Activated naive CD4-positive, alpha-beta T cell treated with anti-CD3 and anti-CD28 coated beads, Interleukin-2, amount 50 U/mL, for 24 hours (primary cell): Measurements from ENCODE around the gene CRB3.
"Not testable (repeated sequence)": the region's sequence is repeated elsewhere in the genome, so short reads cannot be mapped to it uniquely, and the experiment has no call there.

ENCODE experiments used
- H3K27ac Mint-ChIP-seq: one replicate; pipeline ENCODE4 v1.8.0; 2021; ENCODE audit warnings: mild to moderate bottlenecking, mixed read lengths
- H3K27me3 Mint-ChIP-seq: one replicate; pipeline ENCODE4 v1.8.0; 2021; ENCODE audit warnings: mixed read lengths
- H3K36me3 Mint-ChIP-seq: one replicate; pipeline ENCODE4 v1.8.0; 2021; ENCODE audit warnings: mixed read lengths
- H3K4me1 Mint-ChIP-seq: one replicate; pipeline ENCODE4 v1.8.0; 2021; ENCODE audit warnings: mixed read lengths
- H3K4me3 Mint-ChIP-seq: one replicate; pipeline ENCODE4 v1.8.0; 2021; ENCODE audit warnings: mild to moderate bottlenecking, mixed read lengths
- H3K9me3 Mint-ChIP-seq: one replicate; pipeline ENCODE4 v1.8.0; 2021; ENCODE audit warnings: mixed read lengths

Gene CRB3

GRCh38 chr19:6427131-6427530 lies 36.9 kb upstream of the CRB3 start:
- Mint-ChIP-seq H3K36me3 (peaks cover 4% of the 10 kb centered on the region), H3K4me3 (no peak overlapping the region), H3K9me3 (no peaks in the 10 kb centered on the region), H3K27me3 (no peaks in the 10 kb centered on the region), H3K4me1 (peaks cover 26% of the 10 kb centered on the region), H3K27ac (no peak overlapping the region)

GRCh38 chr19:6428692-6429418 lies 35.2 kb upstream of the CRB3 start:
- H3K4me3 Mint-ChIP-seq, H3K27ac Mint-ChIP-seq, H3K36me3 Mint-ChIP-seq, H3K27me3 Mint-ChIP-seq, H3K9me3 Mint-ChIP-seq: not testable (repeated sequence)
- H3K4me1 Mint-ChIP-seq = peaks cover 12% of the 10 kb centered on the region

GRCh38 chr19:6429419-6430221 lies 34.5 kb upstream of the CRB3 start:
- Mint-ChIP-seq H3K27me3 (no peaks in the 10 kb centered on the region), H3K4me3 (peak overlapping the region; percentile 55), H3K4me1 (peaks cover 12% of the 10 kb centered on the region), H3K36me3 (peaks cover 2% of the 10 kb centered on the region), H3K27ac (no peak overlapping the region), H3K9me3 (no peaks in the 10 kb centered on the region)

- Mint-ChIP-seq H3K4me3 (no peak overlapping the region), H3K9me3 (no peaks in the 10 kb centered on the region), H3K27ac (no peak overlapping the region), H3K36me3 (peaks cover 2% of the 10 kb centered on the region), H3K4me1 (peaks cover 4% of the 10 kb centered on the region), H3K27me3 (no peaks in the 10 kb centered on the region)
Observed at GRCh38 chr19:6431891-6432290, 32.2 kb upstream of the CRB3 start.

GRCh38 chr19:6433165-6433564 lies 30.9 kb upstream of the CRB3 start:
- no peak overlapping the region for H3K27ac Mint-ChIP-seq
- H3K27me3 Mint-ChIP-seq = no peaks in the 10 kb centered on the region
- H3K36me3 Mint-ChIP-seq = peaks cover 2% of the 10 kb centered on the region
- H3K4me1 Mint-ChIP-seq = peaks cover 4% of the 10 kb centered on the region
- no peak overlapping the region for H3K4me3 Mint-ChIP-seq
- no peaks in the 10 kb centered on the region for H3K9me3 Mint-ChIP-seq

- Mint-ChIP-seq H3K9me3 (no peaks in the 10 kb centered on the region), H3K27ac (no peak within 1 kb of the TSS), H3K36me3 (peaks cover 2% of the 10 kb centered on the region), H3K27me3 (no peaks in the 10 kb centered on the region), H3K4me3 (no peak within 1 kb of the TSS), H3K4me1 (peaks cover 4% of the 10 kb centered on the region)
Observed at GRCh38 chr19:6433663-6434062, 30.4 kb upstream of the CRB3 start, which contains the start of gene SLC25A41. Gene SLC25A41 (minus strand): TSS chr19:6433763. CDS start chr19:6433693, 70 bp downstream.

GRCh38 chr19:6439743-6440142 lies 24.3 kb upstream of the CRB3 start:
- no peak overlapping the region for H3K4me3 Mint-ChIP-seq
- no peaks in the 10 kb centered on the region for H3K9me3 Mint-ChIP-seq
- H3K36me3 Mint-ChIP-seq = peaks cover 2% of the 10 kb centered on the region
- no peaks in the 10 kb centered on the region for H3K27me3 Mint-ChIP-seq
- no peaks in the 10 kb centered on the region for H3K4me1 Mint-ChIP-seq
- H3K27ac Mint-ChIP-seq = no peak overlapping the region

- H3K27me3 Mint-ChIP-seq = no peaks in the 10 kb centered on the region
- no peak overlapping the region for H3K27ac Mint-ChIP-seq
- H3K36me3 Mint-ChIP-seq = peaks cover 6% of the 10 kb centered on the region
- no peak overlapping the region for H3K4me3 Mint-ChIP-seq
- H3K9me3 Mint-ChIP-seq = no peaks in the 10 kb centered on the region
- H3K4me1 Mint-ChIP-seq = no peaks in the 10 kb centered on the region
Observed at GRCh38 chr19:6440905-6441304, 23.2 kb upstream of the CRB3 start.

GRCh38 chr19:6442087-6442688 lies 21.9 kb upstream of the CRB3 start:
- H3K36me3 Mint-ChIP-seq = peaks cover 12% of the 10 kb centered on the region
- H3K9me3 Mint-ChIP-seq = no peaks in the 10 kb centered on the region
- H3K27ac Mint-ChIP-seq = no peak overlapping the region
- no peak overlapping the region for H3K4me3 Mint-ChIP-seq
- H3K4me1 Mint-ChIP-seq = no peaks in the 10 kb centered on the region
- no peaks in the 10 kb centered on the region for H3K27me3 Mint-ChIP-seq

- Mint-ChIP-seq H3K27ac (no peak overlapping the region), H3K4me1 (no peaks in the 10 kb centered on the region), H3K4me3 (no peak overlapping the region), H3K9me3 (no peaks in the 10 kb centered on the region), H3K36me3 (peaks cover 12% of the 10 kb centered on the region), H3K27me3 (no peaks in the 10 kb centered on the region)
Observed at GRCh38 chr19:6443986-6444385, 20.1 kb upstream of the CRB3 start.

- Mint-ChIP-seq H3K4me3 (no peak overlapping the region), H3K9me3 (no peaks in the 10 kb centered on the region), H3K36me3 (peaks cover 10% of the 10 kb centered on the region), H3K27ac (no peak overlapping the region), H3K27me3 (no peaks in the 10 kb centered on the region), H3K4me1 (no peaks in the 10 kb centered on the region)
Observed at GRCh38 chr19:6446452-6446851, 17.6 kb upstream of the CRB3 start.

GRCh38 chr19:6448045-6448444 lies 16.0 kb upstream of the CRB3 start:
- H3K9me3 Mint-ChIP-seq = no peaks in the 10 kb centered on the region

GRCh38 chr19:6450166-6450565 lies 13.9 kb upstream of the CRB3 start:
- Mint-ChIP-seq H3K4me1 (no peaks in the 10 kb centered on the region), H3K27me3 (no peaks in the 10 kb centered on the region), H3K27ac (no peak overlapping the region), H3K9me3 (no peaks in the 10 kb centered on the region), H3K36me3 (peaks cover 26% of the 10 kb centered on the region), H3K4me3 (no peak overlapping the region)

More at GRCh38 chr19:6448045-6448444, 16.0 kb upstream of the CRB3 start:
- Mint-ChIP-seq H3K27me3 (no peaks in the 10 kb centered on the region), H3K27ac (no peak overlapping the region), H3K4me1 (no peaks in the 10 kb centered on the region), H3K36me3 (peaks cover 14% of the 10 kb centered on the region), H3K4me3 (no peak overlapping the region)

- no peak overlapping the region for H3K27ac Mint-ChIP-seq
- H3K4me1 Mint-ChIP-seq = no peaks in the 10 kb centered on the region
- H3K27me3 Mint-ChIP-seq = no peaks in the 10 kb centered on the region
- no peaks in the 10 kb centered on the region for H3K9me3 Mint-ChIP-seq
- H3K36me3 Mint-ChIP-seq = peaks cover 24% of the 10 kb centered on the region
- no peak overlapping the region for H3K4me3 Mint-ChIP-seq
Observed at GRCh38 chr19:6451583-6452222, 12.4 kb upstream of the CRB3 start.

- no peaks in the 10 kb centered on the region for H3K4me1 Mint-ChIP-seq
Observed at GRCh38 chr19:6452223-6452614, 11.9 kb upstream of the CRB3 start.

More at GRCh38 chr19:6452223-6452614, 11.9 kb upstream of the CRB3 start:
- Mint-ChIP-seq H3K9me3 (no peaks in the 10 kb centered on the region), H3K27ac (no peak overlapping the region), H3K36me3 (peaks cover 23% of the 10 kb centered on the region), H3K4me3 (no peak overlapping the region), H3K27me3 (no peaks in the 10 kb centered on the region)
